Parathyroid adenoma (tissue), 2 donors: ENCODE data around the gene LRIG1.

ENCODE experiments used
- H2AFZ ChIP-seq: fragments of 300-600 bp; sonication (generic); one replicate; pipeline ENCODE4 v1.7.0; 2017; ENCODE audit warnings: antibody characterized with exemption, mild to moderate bottlenecking
- H3K27ac ChIP-seq: fragments of 300-600 bp; sonication (generic); one replicate; pipeline ENCODE4 v1.7.0; 2017
- H3K27me3 ChIP-seq: fragments of 300-600 bp; sonication (generic); one replicate; pipeline ENCODE4 v1.7.0; 2017; ENCODE audit warnings: low read length; ENCODE audit not compliant: control insufficient read depth, insufficient read depth
- H3K36me3 ChIP-seq: fragments of 300-600 bp; sonication (generic); one replicate; pipeline ENCODE4 v1.7.0; 2017; ENCODE audit warnings: low read length; ENCODE audit not compliant: control insufficient read depth, insufficient read depth
- H3K4me1 ChIP-seq: fragments of 300-600 bp; sonication (generic); one replicate; pipeline ENCODE4 v1.7.0; 2017; ENCODE audit warnings: control low read depth
- H3K4me2 ChIP-seq: fragments of 300-600 bp; sonication (generic); one replicate; pipeline ENCODE4 v1.7.0; 2017; ENCODE audit warnings: low read length
- H3K4me3 ChIP-seq: fragments of 300-600 bp; sonication (generic); one replicate; pipeline ENCODE4 v1.7.0; 2017; ENCODE audit warnings: low read depth, low read length
- H3K79me2 ChIP-seq: fragments of 300-600 bp; sonication (generic); one replicate; pipeline ENCODE4 v1.7.0; 2017; ENCODE audit warnings: control low read depth
- H3K9ac ChIP-seq: fragments of 300-600 bp; sonication (generic); one replicate; pipeline ENCODE4 v1.7.0; 2017; ENCODE audit warnings: mild to moderate bottlenecking
- H3K9me3 ChIP-seq: fragments of 300-600 bp; sonication (generic); one replicate; pipeline ENCODE4 v1.7.0; 2017; ENCODE audit warnings: low read length; ENCODE audit not compliant: control insufficient read depth
- TF ChIP-seq, protein P1 (sequence below): fragments of 300-600 bp; sonication (generic); IDR thresholded peaks from one replicate; pipeline ENCODE4 v1.7.0; 2017; ENCODE audit warnings: antibody characterized with exemption, mild to moderate bottlenecking
- donor health status: primary hyperparathyroidism.

Gene LRIG1

DNA sequence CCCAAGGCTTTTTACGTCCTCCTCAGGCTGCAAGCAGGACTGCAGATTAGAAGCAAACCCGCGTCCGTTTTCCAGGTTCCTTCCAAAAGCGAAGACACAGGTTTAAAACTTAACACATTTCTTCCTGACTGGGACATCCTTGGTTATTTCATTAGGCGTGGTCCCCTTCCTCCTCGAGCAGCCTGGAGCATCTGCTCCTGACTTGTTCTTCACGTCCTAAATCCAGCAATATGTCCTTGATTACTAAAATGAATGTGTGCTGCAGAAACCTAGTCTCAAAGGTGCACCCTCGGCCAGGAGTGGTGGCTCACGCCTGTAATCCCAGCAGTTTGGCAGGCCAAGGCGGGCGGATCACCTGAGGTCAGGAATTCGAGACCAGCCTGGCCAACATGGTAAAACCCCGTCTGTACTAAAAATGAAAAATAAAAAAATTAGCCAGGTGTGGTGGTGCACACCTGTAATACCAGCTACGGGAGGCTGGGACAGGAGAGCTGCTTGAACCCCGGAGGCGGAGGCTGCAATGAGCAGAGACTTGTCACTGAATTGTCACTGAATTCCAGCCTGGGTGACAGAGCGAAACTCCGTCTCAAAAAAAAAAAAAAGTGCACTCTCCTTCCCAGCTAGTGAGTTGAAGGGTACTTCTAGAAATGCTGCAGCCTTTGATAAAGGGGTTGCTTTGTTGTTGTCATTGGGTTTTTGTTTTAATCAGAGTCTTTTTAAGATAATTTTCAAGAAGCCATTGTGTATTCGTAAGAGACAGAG is 842 bp upstream of the LRIG1 start:
- H3K36me3 ChIP-seq: no peaks in the 10 kb centered on the region
- TF ChIP-seq, protein P1, sequence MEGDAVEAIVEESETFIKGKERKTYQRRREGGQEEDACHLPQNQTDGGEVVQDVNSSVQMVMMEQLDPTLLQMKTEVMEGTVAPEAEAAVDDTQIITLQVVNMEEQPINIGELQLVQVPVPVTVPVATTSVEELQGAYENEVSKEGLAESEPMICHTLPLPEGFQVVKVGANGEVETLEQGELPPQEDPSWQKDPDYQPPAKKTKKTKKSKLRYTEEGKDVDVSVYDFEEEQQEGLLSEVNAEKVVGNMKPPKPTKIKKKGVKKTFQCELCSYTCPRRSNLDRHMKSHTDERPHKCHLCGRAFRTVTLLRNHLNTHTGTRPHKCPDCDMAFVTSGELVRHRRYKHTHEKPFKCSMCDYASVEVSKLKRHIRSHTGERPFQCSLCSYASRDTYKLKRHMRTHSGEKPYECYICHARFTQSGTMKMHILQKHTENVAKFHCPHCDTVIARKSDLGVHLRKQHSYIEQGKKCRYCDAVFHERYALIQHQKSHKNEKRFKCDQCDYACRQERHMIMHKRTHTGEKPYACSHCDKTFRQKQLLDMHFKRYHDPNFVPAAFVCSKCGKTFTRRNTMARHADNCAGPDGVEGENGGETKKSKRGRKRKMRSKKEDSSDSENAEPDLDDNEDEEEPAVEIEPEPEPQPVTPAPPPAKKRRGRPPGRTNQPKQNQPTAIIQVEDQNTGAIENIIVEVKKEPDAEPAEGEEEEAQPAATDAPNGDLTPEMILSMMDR: no peak
- H3K27ac ChIP-seq: peak overlapping the region; percentile 20

DNA sequence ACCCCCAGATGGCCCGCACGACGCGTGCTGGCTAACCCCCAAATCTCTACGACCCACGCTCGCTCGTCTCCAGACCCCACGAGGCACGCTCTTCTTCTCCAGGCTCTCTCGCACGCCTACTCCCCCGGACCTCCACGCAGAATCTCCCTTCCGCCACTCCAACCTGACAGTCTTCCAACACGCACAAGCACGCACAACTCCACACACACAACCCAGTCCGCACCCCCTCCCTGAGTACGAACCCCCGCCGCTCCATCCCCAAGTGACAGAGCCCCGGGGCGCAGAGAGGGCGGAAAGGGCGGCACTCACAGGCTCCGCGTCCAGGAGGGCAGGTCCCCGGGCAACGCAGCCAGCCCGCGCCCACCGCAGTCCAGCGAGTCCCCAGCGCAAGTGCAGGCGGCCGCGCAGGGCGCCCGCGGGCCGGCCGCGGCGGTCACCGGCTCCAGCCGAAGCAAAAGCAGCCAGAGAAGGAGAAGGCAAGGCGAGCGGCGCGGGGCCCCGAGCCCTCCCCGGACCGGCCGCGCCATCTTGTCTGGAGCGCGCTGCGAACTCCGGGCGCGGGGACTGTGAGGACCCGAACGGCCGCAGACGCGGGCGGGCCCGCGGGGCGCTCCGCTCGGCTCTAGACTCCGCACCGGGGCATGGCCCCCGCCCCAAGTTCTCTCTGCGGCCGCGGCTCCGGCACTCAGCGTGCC is 794 bp downstream of the LRIG1 start:
- peak overlapping the region; percentile 60 for H3K4me3 ChIP-seq
- H3K27ac ChIP-seq: no peak overlapping the region
- H3K4me2 ChIP-seq: peak overlapping the region; percentile 77
- H3K9me3 ChIP-seq: no peaks in the 10 kb centered on the region
- H3K79me2 ChIP-seq: no peaks in the 10 kb centered on the region
- H3K27me3 ChIP-seq: no peaks in the 10 kb centered on the region
- TF ChIP-seq, protein P1: no peak
- H3K9ac ChIP-seq: peak overlapping the region; percentile 13
- peaks cover 3% of the 10 kb centered on the region for H3K4me1 ChIP-seq
- H3K36me3 ChIP-seq: no peaks in the 10 kb centered on the region
- H2AFZ ChIP-seq: peak overlapping the region; percentile 86

More for the DNA sequence above, 842 bp upstream of the LRIG1 start:
- Histone ChIP-seq H3K4me3 (peak overlapping the region; percentile 44), H2AFZ (peak overlapping the region; percentile 95), H3K79me2 (no peaks in the 10 kb centered on the region), H3K4me2 (peak overlapping the region; percentile 76), H3K9ac (peak overlapping the region; percentile 24), H3K9me3 (no peaks in the 10 kb centered on the region), H3K27me3 (no peaks in the 10 kb centered on the region), H3K4me1 (no peaks in the 10 kb centered on the region)

DNA sequence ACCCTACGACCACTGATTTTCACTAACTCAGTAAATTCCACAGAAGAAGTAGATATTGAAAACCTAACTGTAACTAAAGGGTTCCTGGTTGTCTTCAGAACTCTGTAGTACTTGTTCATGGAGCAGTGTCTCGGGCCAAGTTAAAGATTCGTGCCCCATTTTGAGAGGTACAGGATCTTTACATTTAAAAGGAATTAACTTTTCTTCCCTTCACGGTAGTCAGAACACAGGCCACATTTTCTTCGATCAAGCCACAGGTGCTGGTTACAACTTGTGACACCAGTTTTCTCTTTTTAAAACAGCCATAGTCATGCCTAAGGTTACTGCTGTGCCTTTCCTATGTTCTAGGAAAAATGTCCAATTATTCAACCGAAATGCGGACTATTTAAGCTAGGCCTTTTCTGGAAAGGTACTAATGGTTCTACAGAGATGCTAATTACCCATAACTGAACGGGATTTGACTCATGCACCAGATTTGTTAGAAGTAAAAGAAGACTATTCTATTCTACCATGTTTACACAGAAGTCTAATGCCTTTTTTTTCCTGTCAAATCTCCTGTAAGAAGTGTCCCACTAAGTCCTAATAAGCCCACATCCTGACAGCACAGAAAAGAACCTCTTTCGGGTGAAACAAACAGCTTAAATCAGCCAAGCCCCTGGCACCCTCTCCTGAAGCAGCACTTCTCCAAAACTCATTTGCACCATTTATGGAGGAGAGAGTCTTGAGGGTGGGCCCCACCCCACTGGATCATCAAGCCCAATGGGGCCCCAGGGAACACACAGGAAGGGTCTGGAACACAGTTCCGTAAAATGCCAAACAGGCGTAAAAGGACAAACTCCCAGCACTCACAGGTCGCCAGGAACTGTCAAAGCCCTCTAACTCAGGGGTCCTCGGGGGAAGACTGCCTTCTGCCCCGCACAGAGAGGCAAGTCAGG is 1.9 kb downstream of the LRIG1 start:
- Histone ChIP-seq H3K79me2 (no peaks in the 10 kb centered on the region), H3K36me3 (no peaks in the 10 kb centered on the region), H3K4me3 (peak overlapping the region; percentile 36), H3K4me2 (peak overlapping the region; percentile 48), H3K9me3 (no peaks in the 10 kb centered on the region), H3K4me1 (peaks cover 5% of the 10 kb centered on the region), H3K27me3 (no peaks in the 10 kb centered on the region), H2AFZ (no peak overlapping the region), H3K9ac (no peak overlapping the region), H3K27ac (no peak overlapping the region)
- TF ChIP-seq, protein P1: no peak

DNA sequence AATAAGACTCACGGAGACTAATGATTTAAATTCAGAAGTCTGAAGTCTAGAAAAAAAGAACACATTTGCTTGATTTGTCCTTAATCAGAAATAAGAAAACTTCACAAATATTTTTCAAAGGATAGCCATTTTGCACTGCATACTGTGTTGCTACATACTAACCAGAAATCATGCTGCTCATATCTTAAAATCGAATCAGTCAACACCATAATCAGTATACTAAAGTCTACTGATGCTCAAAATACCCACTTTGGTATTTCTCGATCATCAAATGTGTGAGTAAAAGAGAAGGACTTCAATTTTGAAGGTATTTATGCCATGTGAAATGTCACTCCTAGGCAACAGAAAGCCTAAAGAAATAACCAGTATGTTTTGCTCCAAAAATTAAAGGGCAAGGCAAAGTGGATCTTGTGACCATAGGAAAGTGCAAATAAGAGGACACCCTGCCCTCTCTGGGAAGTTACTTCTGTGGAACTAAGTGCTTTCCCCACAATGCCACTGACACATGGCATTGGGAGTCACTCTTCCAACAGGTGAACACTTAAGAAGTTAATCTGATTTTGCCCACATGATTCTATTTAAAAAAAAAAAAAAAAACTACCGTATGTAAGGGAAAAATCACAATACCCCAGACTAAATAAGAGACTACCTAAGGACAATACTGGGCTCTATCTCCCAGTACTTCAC is 2.7 kb downstream of the LRIG1 start:
- H3K79me2 ChIP-seq: peaks cover 3% of the 10 kb centered on the region
- H3K4me1 ChIP-seq: peaks cover 5% of the 10 kb centered on the region

More for the DNA sequence above, 2.7 kb downstream of the LRIG1 start:
- Histone ChIP-seq H3K9ac (no peak overlapping the region), H3K36me3 (no peaks in the 10 kb centered on the region), H2AFZ (no peak overlapping the region), H3K4me3 (no peak overlapping the region), H3K27me3 (no peaks in the 10 kb centered on the region), H3K4me2 (no peak overlapping the region), H3K27ac (no peak overlapping the region), H3K9me3 (no peaks in the 10 kb centered on the region)
- TF ChIP-seq, protein P1: no peak
